ENCODE measurements around the gene CLEC6A.

- TF ChIP-seq POLR2A (IDR thresholded peaks at IDR 0.05) (no peak), CTCF (IDR thresholded peaks at IDR 0.05) (no peak), EP300 (IDR thresholded peaks at IDR 0.05) (no peak)
Measured at GRCh38 chr12:8504351-8504750, 48.6 kb downstream of the CLEC6A start.
